GM12801 (cell line): Measurements from ENCODE around the gene CC2D2A.

ENCODE experiments used
- TF ChIP-seq, protein P1 (sequence below): IDR thresholded peaks from one replicate; pipeline ENCODE4 v1.5.1; 2011; ENCODE audit warnings: control low read depth; ENCODE audit not compliant: insufficient read length; ENCODE audit errors: extremely low read depth

Gene CC2D2A

DNA sequence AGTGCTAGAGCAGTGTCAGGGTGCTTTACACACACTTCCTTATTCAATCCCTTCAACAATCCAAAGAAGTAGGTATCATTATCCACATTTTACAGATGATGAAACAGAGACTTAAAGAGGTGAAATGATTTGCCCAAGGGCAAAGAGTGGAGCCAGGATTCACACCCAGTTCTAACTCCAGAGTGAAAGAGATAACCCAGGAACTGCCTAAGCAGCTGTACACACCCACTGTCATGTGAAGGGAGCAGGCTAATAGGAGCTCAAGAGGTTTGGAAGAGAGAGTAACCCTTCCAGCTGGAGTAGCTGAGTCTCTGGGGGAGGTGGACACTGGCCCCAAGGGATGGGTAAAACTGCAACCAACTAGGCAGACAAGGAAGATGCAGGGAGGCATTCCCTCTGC, 92.9 kb downstream of the CC2D2A start:
- TF ChIP-seq, protein P1, sequence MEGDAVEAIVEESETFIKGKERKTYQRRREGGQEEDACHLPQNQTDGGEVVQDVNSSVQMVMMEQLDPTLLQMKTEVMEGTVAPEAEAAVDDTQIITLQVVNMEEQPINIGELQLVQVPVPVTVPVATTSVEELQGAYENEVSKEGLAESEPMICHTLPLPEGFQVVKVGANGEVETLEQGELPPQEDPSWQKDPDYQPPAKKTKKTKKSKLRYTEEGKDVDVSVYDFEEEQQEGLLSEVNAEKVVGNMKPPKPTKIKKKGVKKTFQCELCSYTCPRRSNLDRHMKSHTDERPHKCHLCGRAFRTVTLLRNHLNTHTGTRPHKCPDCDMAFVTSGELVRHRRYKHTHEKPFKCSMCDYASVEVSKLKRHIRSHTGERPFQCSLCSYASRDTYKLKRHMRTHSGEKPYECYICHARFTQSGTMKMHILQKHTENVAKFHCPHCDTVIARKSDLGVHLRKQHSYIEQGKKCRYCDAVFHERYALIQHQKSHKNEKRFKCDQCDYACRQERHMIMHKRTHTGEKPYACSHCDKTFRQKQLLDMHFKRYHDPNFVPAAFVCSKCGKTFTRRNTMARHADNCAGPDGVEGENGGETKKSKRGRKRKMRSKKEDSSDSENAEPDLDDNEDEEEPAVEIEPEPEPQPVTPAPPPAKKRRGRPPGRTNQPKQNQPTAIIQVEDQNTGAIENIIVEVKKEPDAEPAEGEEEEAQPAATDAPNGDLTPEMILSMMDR = no peak

DNA sequence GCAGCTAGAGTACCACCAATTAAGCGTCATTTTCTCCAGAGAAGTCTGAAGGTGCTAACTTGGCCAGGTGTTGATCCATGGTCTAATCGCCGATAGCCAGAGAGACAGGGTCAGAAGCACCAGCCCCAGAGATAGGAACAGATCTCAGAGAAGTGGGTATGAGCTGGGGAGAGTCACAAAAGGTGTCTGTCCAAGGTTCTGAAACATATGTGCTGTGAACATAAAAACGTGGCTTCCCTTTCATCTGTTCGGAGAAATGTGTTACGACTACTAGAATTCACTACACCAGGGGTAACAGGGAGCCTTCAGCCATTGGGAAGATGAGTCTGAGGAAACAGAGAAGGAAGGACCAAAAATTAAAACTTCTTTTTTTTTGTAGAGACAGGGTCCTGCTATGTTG, 94.2 kb downstream of the CC2D2A start:
- TF ChIP-seq, protein P1 = no peak

DNA sequence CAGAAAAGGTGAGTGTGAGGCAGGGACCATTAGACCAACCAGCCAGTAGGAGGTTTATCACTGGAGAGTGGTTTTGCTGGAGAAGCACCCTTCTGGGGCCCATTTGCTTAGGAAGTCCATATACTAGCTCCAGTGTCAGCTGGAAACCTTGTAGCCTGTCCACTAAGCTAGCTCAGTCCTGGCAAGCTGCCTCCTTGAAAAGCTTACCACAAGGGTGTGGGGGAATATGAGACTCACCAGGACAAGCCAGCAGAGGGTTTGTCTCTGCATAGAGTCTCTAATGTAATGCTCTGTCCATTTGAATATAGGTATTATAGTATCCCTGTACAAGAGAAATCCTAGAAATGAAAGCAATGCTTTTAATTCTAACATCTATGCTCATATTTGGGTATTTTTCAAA, 99.1 kb downstream of the CC2D2A start:
- TF ChIP-seq, protein P1 = no peak

DNA sequence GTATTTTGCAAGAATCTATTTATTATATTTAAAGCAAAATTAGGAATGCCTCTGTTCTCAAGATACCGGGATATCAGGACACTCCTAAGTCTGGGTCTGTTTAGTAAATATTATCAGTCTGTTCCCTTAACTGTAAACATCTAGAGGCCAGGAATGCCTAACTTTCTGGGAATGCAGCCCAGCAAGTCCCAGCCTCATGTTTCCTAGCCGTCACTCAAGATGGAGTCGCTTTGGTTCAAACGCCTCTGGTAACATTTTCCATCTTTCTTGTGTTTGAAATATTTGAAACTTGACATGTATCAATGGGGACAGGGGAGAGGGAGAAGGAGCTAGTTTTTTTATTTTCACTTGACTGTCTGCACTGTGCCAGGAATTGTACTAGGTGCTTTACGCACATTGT, 100.1 kb downstream of the CC2D2A start:
- TF ChIP-seq, protein P1 = no peak

DNA sequence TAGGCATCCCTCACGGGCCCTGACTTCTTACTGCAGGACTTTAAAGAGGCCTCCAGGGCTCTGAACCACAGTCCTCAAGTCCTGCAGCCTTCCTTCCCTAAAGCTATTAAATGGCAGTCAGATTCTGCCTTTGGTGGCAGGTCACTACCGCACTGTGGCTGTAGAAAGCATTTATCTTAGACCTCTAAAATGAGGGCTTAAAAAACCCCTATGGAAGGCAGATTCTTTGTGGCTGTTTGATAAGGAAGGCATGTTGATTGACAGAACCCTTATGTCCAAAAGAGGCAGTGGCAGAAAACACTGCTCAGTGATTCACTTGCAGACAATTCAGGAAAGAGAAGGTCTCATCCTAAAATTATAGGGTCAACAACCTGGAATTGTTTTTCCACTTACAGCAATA, 106.3 kb downstream of the CC2D2A start:
- TF ChIP-seq, protein P1 = no peak

DNA sequence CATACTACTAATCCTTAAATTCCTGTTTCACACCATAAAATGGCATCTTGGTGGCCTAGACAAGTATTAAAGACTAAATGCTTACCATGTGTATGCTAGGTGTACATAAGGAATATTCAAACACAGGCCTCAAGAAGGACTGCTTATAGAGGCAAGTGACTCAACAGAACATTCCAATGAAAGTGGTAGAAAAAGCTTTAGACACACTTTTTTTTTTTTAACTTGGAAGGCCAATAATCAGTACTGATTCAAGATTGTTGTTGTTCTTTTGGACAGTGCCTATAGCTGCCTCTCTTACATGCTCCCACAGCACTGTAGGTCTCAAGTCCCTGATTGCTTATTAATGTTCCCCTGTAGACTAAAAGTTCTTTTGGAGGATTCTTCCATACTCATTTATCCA, 107.8 kb downstream of the CC2D2A start:
- TF ChIP-seq, protein P1 = no peak

DNA sequence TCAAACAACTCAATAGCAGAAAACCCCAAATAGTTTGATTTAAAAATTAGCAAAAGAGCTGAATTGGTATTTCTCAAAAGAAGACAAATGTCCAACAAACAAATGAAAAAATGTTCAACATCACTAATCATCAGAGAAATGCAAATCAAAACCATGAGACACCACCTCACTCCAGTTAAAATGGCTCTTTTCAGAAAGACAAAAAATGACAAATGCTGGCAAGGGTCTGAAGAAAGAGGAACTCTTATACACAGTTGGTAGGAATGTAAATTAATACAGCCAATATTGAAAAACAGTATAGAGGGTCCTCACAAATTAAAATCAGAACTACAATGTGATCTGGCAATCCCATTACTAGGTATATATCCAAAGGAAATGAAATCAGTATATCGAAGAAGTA, 115.1 kb downstream of the CC2D2A start:
- TF ChIP-seq, protein P1 = no peak

DNA sequence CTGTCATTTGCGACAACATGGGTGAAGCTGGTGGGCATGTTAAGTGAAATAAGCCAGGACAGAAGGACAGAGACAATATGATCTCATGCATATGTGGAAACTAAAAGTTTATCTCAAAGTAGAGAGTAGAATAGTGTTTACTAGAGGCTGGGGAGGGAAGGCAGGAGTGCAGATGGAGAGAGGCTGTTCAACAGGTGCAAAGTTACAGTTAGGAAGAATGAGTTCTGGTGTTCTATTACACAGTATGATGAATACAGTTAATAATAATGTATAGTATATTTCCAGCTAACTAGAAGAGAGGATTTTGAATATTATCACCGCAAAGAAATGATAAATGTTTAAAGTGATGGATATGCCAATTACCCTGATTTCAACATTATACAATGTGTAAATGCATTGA, 115.6 kb downstream of the CC2D2A start:
- TF ChIP-seq, protein P1 = no peak
